Nephron progenitor cell (in vitro differentiated cells): ENCODE results near the gene PTK7.

ENCODE experiments used
- DNase-seq: peaks from one replicate; pipeline ENCODE4 v3.0.0; 2021
- H3K27ac Mint-ChIP-seq: 2 replicates; pipeline ENCODE4 v1.8.0; 2021; ENCODE audit warnings: mild to moderate bottlenecking, moderate library complexity, mixed read lengths
- H3K27me3 Mint-ChIP-seq: 2 replicates; pipeline ENCODE4 v1.8.0; 2021; ENCODE audit warnings: mild to moderate bottlenecking, low read depth, mixed read lengths; ENCODE audit not compliant: poor library complexity
- H3K36me3 Mint-ChIP-seq: 2 replicates; pipeline ENCODE4 v1.8.0; 2021; ENCODE audit warnings: low read depth, mixed read lengths
- H3K4me1 Mint-ChIP-seq: 2 replicates; pipeline ENCODE4 v1.8.0; 2021; ENCODE audit warnings: mixed read lengths
- H3K4me3 Mint-ChIP-seq: 2 replicates; pipeline ENCODE4 v1.8.0; 2021; ENCODE audit warnings: mild to moderate bottlenecking, moderate library complexity, mixed read lengths
- H3K9me3 Mint-ChIP-seq: 2 replicates; pipeline ENCODE4 v1.8.0; 2021; ENCODE audit warnings: mild to moderate bottlenecking, moderate library complexity, mixed read lengths
- TF ChIP-seq, protein P1 (sequence below): fragments of 200-600 bp; sonication (generic); IDR thresholded peaks from 2 replicates; pipeline ENCODE4 v1.5.0; 2021; ENCODE audit warnings: antibody characterized with exemption

PTK7 gene

DNA sequence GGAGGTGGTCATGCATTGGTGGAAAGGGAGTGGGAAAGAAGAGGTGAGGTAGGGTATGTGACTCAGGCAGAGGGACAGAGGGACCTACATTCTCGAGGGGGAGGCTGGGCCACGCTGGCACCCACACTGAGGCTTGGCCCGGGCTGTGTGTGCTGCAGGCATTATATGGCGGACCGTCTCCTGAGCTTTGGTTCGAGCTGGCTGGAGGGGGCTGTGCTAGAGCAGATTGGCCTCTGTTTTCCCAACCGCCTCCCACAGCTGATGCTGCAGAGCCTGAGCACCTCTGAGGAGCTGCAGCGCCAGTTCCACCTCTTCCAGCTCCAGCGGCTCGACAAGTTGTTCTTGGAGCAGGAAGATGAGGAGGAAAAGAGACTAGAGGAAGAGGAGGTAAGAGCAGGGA, 129.7 kb downstream of the PTK7 start:
- TF ChIP-seq, protein P1, sequence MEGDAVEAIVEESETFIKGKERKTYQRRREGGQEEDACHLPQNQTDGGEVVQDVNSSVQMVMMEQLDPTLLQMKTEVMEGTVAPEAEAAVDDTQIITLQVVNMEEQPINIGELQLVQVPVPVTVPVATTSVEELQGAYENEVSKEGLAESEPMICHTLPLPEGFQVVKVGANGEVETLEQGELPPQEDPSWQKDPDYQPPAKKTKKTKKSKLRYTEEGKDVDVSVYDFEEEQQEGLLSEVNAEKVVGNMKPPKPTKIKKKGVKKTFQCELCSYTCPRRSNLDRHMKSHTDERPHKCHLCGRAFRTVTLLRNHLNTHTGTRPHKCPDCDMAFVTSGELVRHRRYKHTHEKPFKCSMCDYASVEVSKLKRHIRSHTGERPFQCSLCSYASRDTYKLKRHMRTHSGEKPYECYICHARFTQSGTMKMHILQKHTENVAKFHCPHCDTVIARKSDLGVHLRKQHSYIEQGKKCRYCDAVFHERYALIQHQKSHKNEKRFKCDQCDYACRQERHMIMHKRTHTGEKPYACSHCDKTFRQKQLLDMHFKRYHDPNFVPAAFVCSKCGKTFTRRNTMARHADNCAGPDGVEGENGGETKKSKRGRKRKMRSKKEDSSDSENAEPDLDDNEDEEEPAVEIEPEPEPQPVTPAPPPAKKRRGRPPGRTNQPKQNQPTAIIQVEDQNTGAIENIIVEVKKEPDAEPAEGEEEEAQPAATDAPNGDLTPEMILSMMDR = no peak
- Mint-ChIP-seq H3K27ac (no peak overlapping the region), H3K4me3 (no peak overlapping the region)

DNA sequence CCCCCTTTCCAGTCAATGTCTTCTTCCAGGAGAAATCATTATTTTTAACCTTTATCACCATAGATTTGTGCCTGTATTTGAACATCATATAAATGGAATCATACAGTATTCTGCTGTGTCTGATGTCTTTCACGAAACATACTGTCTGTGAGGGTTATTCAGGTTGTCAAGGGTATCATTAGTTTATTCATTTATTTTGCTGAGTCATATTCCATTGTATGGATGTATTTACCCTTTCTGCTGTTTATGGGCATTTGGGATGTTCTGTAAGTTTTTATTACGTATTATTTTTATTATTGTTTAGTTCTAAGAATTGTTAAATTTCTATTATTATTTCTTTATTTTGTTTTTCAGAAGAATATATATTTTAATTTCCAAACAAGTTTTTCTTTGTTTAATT, 131.2 kb downstream of the PTK7 start:
- no peak for DNase-seq
- Mint-ChIP-seq H3K36me3 (peaks cover 24% of the 10 kb centered on the region), H3K27ac (no peak overlapping the region), H3K27me3 (peaks cover 4% of the 10 kb centered on the region), H3K9me3 (no peaks in the 10 kb centered on the region), H3K4me3 (no peak overlapping the region), H3K4me1 (no peaks in the 10 kb centered on the region)
- TF ChIP-seq, protein P1 = no peak

More for the DNA sequence above, 129.7 kb downstream of the PTK7 start:
- DNase-seq = no peak
- Mint-ChIP-seq H3K36me3 (peaks cover 24% of the 10 kb centered on the region), H3K27me3 (peaks cover 4% of the 10 kb centered on the region), H3K4me1 (no peaks in the 10 kb centered on the region), H3K9me3 (no peaks in the 10 kb centered on the region)
